Stomach (tissue), 9 donors: ENCODE data around the gene PINLYP. TPM values are rescaled to one million over a fixed set of nuclear protein-coding genes. Genes with fewer than 3 reads are reported as not detected.

Experiments
- DNase-seq, 2 donors: peaks; one replicate each; pipeline versions ENCODE4 v3.0.0 to v3.0.0-alpha.2; 2013 to 2019
- H3K27ac ChIP-seq, 5 donors: fragments of 200-600 bp in 4 of 5; sonication (generic) in 4 of 5; one replicate each; pipeline ENCODE4 v1.5.1; 2013 to 2019; ENCODE audit warnings: mild to moderate bottlenecking in 1 of 5, moderate library complexity in 1 of 5
- H3K27me3 ChIP-seq, 3 donors: fragments of 200-600 bp; sonication (generic); one replicate each; pipeline ENCODE4 v1.5.1; 2017 to 2019; ENCODE audit warnings: mixed run types in 1 of 3
- H3K36me3 ChIP-seq, 4 donors: fragments of 200-600 bp; sonication (generic); 1 replicate in 3 of 4; 2 replicates in 1 of 4; pipeline ENCODE4 v1.5.1; 2016 to 2019
- H3K4me1 ChIP-seq, 4 donors: fragments of 200-600 bp; sonication (generic); one replicate each; pipeline ENCODE4 v1.5.1; 2016 to 2019
- H3K4me3 ChIP-seq, 4 donors: fragments of 200-600 bp; sonication (generic) in 3 of 4; one replicate each; pipeline ENCODE4 v1.5.1; 2016 to 2019; ENCODE audit warnings: mild to moderate bottlenecking in 1 of 4
- H3K9me3 ChIP-seq, 4 donors: fragments of 200-600 bp; sonication (generic); one replicate each; pipeline ENCODE4 v1.5.1; 2016 to 2019
- EP300 ChIP-seq: sonication (generic); formaldehyde crosslinking; IDR thresholded peaks from one replicate; pipeline ENCODE4 v1.6.1; 2017; ENCODE audit warnings: antibody characterized with exemption
- POLR2A ChIP-seq, 4 donors: fragments of 450-650 bp; IDR thresholded peaks; one replicate each; pipeline ENCODE4 v1.6.1; 2016; ENCODE audit warnings: antibody characterized with exemption in 4 of 4, control low read depth in 2 of 4, mild to moderate bottlenecking in 1 of 4, moderate library complexity in 1 of 4
- POLR2AphosphoS5 ChIP-seq, 3 donors: sonication (generic); formaldehyde crosslinking; IDR thresholded peaks; one replicate each; pipeline ENCODE4 v1.6.1; 2016; ENCODE audit warnings: antibody characterized with exemption in 3 of 3
- WGBS, 5 donors: extraction: QIAGEN DNeasy Blood & Tissue Kit in 3 of 5; methylation state at CpG; one replicate each; pipeline versions ENCODE4 v1.1.5 to v1.1.7; 2013 to 2018; 5-methylcytosine and 5-hydroxymethylcytosine counted together
- intact Hi-C: fragments of 100-400 bp; cut with DNase I; formaldehyde crosslinking; loops from one replicate; pipeline ENCODE4 v1.15.1; 2023; ENCODE audit warnings: low total_unique reads
- polyA plus RNA-seq, 3 donors: library from polyadenylated mRNA; stranded (reverse); fragments of 200-250 nt; gene quantifications; one replicate each; pipeline ENCODE4 v1.2.3, GENCODE V29; 2013
- total RNA-seq, 5 donors: library from RNA; depleted of rRNA; stranded (reverse); fragments of >200 nt; gene quantifications; one replicate each; pipeline versions ENCODE4 v1.1.0 to v1.2.3, GENCODE V29; 2014 to 2016
- TF ChIP-seq, protein P1 (sequence below), 7 experiments: fragments of 450-650 bp in 4 of 7; fragments of 200-600 bp in 3 of 7; sonication (generic) in 3 of 7; IDR thresholded peaks; one replicate each; pipeline ENCODE4 v1.5.1; 2016 to 2019; ENCODE audit warnings: antibody characterized with exemption in 7 of 7, control low read depth in 2 of 7, mild to moderate bottlenecking in 1 of 7
- donor health status: healthy with polysubstance abuse.
- donor health status: Bipolar disorder and iron deficiency.
- donor health status: healthy.

PINLYP gene
- total and polyA plus RNA-seq, 8 donors: 0.14 to 18.7 (median 8.0) TPM; not detected in 1

DNA sequence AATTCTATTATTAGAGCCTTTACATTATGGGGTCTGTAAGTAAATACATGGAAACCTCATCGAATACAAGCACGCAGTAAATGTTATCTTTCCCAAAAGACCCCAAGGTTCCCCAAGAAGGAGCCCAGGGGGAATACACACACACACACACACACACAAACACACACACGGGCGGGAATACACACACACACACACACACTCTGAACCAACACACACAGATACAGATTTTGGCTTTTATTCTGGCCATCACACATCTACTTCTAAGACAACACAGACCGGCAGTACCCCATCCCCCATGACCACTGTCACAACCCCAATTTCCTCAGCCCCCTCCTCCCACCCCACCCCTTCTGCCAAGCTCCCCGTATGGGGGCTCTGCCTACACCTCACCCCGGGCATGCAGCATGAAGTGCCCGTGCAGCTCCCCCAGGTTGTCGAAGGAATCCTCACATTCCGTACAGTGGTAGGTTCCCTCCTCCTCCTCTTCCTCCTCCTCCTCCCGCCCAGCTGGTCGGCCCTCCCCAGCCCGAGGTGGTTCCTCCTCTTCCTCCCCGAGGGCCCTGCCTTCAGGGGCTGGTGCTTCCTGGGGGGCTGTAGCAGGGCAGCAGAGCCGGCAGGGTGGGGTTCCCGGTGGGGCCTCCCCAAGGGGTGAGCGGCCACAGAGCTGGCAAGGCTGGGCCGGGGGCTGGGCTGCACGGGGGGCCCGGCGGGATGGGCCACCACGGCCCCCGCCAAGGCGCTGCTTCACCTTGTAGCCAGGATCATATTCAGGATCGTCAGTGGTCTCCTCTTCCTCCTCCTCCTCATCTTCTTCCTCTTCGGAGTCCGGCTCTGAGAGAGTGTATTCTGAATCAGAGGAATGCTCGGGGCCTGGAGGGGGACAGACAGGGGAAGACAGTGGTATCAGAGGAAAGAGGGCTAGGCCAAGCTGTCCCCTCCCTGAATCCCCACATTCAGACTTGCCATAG is 31.9 kb downstream of the PINLYP start:
- no peak for DNase-seq
- no peaks in the 10 kb centered on the region for H3K27me3 ChIP-seq
- H3K4me1 ChIP-seq: peaks cover 0 to 5% (median 0%) of the 10 kb centered on the region in 4 donors
- TF ChIP-seq, protein P1, sequence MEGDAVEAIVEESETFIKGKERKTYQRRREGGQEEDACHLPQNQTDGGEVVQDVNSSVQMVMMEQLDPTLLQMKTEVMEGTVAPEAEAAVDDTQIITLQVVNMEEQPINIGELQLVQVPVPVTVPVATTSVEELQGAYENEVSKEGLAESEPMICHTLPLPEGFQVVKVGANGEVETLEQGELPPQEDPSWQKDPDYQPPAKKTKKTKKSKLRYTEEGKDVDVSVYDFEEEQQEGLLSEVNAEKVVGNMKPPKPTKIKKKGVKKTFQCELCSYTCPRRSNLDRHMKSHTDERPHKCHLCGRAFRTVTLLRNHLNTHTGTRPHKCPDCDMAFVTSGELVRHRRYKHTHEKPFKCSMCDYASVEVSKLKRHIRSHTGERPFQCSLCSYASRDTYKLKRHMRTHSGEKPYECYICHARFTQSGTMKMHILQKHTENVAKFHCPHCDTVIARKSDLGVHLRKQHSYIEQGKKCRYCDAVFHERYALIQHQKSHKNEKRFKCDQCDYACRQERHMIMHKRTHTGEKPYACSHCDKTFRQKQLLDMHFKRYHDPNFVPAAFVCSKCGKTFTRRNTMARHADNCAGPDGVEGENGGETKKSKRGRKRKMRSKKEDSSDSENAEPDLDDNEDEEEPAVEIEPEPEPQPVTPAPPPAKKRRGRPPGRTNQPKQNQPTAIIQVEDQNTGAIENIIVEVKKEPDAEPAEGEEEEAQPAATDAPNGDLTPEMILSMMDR (IDR thresholded peaks at IDR 0.05): no peak
- TF ChIP-seq POLR2AphosphoS5 (IDR thresholded peaks at IDR 0.05): no peak
- TF ChIP-seq EP300: no peak
- no peak for TF ChIP-seq POLR2A (IDR thresholded peaks at IDR 0.05)
- intact Hi-C loops: no loop called here
- 55 to 90% (median 80%) methylated on average over 22 to 28 of the region's 28 CpGs for WGBS, 5 donors
- H3K27ac ChIP-seq: no peak overlapping the region
- no peak overlapping the region for H3K4me3 ChIP-seq
- H3K36me3 ChIP-seq: peaks cover 17 to 53% (median 43%) of the 10 kb centered on the region in 4 donors
- no peaks in the 10 kb centered on the region for H3K9me3 ChIP-seq

DNA sequence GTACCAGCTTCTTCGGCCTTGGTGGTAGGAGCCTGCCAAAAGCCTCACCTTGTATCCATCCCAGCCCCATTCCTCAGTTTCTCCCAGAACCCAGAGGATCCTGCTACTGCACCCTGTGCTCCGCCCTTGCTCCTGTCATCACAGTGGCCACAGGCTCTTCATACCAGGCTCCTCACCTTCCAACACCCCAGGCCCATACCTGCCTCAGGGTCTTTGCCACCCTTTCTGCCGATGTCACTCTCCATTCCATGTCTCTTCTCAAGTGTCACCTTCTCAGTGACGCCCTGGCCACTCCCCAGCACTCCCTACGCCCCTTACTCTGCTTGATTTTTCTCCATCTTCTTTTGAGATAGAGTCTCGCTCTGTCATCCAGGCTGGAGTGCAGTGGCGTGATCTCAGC is 34.3 kb downstream of the PINLYP start:
- Histone ChIP-seq H3K27me3 (no peaks in the 10 kb centered on the region), H3K4me3 (no peak overlapping the region), H3K36me3 (peaks cover 30 to 63% (median 52%) of the 10 kb centered on the region in 4 donors), H3K4me1 (peaks cover 0 to 5% (median 2%) of the 10 kb centered on the region in 4 donors), H3K27ac (no peak overlapping the region), H3K9me3 (no peaks in the 10 kb centered on the region)
- 73 to 95% (median 87%) methylated on average over 7 of the region's 7 CpGs for WGBS, 5 donors
- no peak for DNase-seq
- intact Hi-C loops: no loop called here
- TF ChIP-seq POLR2AphosphoS5 (IDR thresholded peaks at IDR 0.05) (no peak), POLR2A (IDR thresholded peaks at IDR 0.05) (no peak), EP300 (no peak)
- TF ChIP-seq, protein P1 (IDR thresholded peaks at IDR 0.05): no peak

DNA sequence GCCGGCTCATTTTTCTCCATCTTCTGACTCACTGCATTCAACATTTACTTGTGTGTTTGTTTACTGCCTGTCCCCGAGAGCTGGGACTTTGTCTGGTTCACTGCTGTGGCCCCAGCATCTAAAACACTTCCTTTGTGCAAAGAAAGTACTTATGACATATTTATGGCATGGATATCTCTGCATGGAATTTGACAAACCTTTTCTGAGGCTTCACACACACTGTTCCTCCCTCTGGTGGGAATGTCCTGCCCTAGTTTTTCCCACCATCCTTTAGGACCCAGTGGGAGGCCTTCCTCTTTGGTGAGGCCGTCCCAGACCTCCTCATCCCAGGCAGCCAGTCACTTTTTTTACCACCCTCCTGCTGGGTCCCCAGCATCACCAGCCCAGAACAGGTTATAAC is 34.9 kb downstream of the PINLYP start:
- intact Hi-C loops: no loop called here
- Histone ChIP-seq H3K36me3 (peaks cover 30 to 63% (median 52%) of the 10 kb centered on the region in 4 donors), H3K4me1 (peaks cover 0 to 6% (median 2%) of the 10 kb centered on the region in 4 donors), H3K27me3 (no peaks in the 10 kb centered on the region), H3K9me3 (no peaks in the 10 kb centered on the region), H3K27ac (no peak overlapping the region), H3K4me3 (no peak overlapping the region)
- WGBS, 5 donors: 55 to 82% (median 69%) methylated on average over 3 of the region's 3 CpGs
- TF ChIP-seq POLR2AphosphoS5 (IDR thresholded peaks at IDR 0.05) (no peak), EP300 (no peak), POLR2A (IDR thresholded peaks at IDR 0.05) (no peak)
- TF ChIP-seq, protein P1 (IDR thresholded peaks at IDR 0.05): no peak
- DNase-seq: no peak

DNA sequence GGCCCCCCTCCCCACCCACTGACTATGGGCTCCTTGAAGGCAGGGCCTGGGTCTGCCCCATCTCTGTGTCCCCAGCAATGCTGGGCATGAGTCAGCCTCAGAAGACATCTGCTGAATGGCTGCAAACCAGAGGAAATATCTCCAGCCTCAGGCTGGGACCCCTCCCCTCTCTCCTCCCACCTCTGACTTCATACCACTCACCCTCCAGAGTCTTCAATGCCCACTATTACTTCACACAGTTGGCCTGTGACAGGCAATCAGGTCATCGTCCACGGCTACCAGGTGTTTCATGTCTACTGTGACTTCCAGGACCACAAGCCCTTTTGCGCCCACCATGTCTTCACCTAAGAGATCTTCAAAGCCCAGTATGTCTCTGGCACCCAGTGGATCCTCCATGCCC is 36.2 kb downstream of the PINLYP start, which contains the start of gene SRRM5:
Gene SRRM5 (plus strand): TSS at position 301 of the 400 bp plus-strand sequence. CDS start 34 bp downstream, at position 335.
- no peaks in the 10 kb centered on the region for H3K27me3 ChIP-seq
- no peaks in the 10 kb centered on the region for H3K9me3 ChIP-seq
- H3K4me1 ChIP-seq: peaks cover 0 to 15% (median 6%) of the 10 kb centered on the region in 4 donors
- WGBS, 5 donors: 87 to 100% (median 94%) methylated on average over 3 of the region's 3 CpGs
- H3K36me3 ChIP-seq: peaks cover 30 to 59% (median 49%) of the 10 kb centered on the region in 4 donors
- no peak within 1 kb of the TSS for H3K27ac ChIP-seq
- intact Hi-C loops: no loop called here
- no peak for TF ChIP-seq POLR2AphosphoS5 (IDR thresholded peaks at IDR 0.05)
- no peak for TF ChIP-seq POLR2A (IDR thresholded peaks at IDR 0.05)
- no peak for TF ChIP-seq EP300
- TF ChIP-seq, protein P1 (IDR thresholded peaks at IDR 0.05): no peak
- no peak within 1 kb of the TSS for H3K4me3 ChIP-seq
- no peak for DNase-seq
